H9 (cell line): ENCODE data around the gene SCUBE2. TPM values are rescaled to one million over a fixed set of nuclear protein-coding genes. Genes with fewer than 3 reads are reported as not detected.

ENCODE experiments used
- DNase-seq: peaks from one replicate; pipeline ENCODE4 v3.0.0-alpha.2; 2017
- H2AFZ ChIP-seq: one replicate; pipeline ENCODE4 v1.6.1; 2013; ENCODE audit warnings: mild to moderate bottlenecking, low read length, control low read depth, moderate library complexity
- H2AK5ac ChIP-seq: 2 replicates; pipeline ENCODE4 v1.6.1; 2013; ENCODE audit warnings: low read length, control low read depth, mixed read lengths; ENCODE audit not compliant: insufficient read length
- H2BK120ac ChIP-seq: one replicate; pipeline ENCODE4 v1.6.1; 2013; ENCODE audit warnings: low read depth, mild to moderate bottlenecking, low read length, control low read depth, inconsistent platforms; ENCODE audit not compliant: poor library complexity, severe bottlenecking
- H2BK12ac ChIP-seq: 2 replicates; pipeline ENCODE4 v1.6.1; 2013; ENCODE audit warnings: low read length, control low read depth, mixed read lengths, low read depth; ENCODE audit not compliant: insufficient read length
- H2BK15ac ChIP-seq: 2 replicates; pipeline ENCODE4 v1.6.1; 2013; ENCODE audit warnings: low read depth, low read length, control low read depth
- H2BK20ac ChIP-seq: one replicate; pipeline ENCODE4 v1.6.1; 2013; ENCODE audit warnings: low read depth, mild to moderate bottlenecking, low read length, control low read depth, inconsistent platforms; ENCODE audit not compliant: poor library complexity, severe bottlenecking
- H2BK5ac ChIP-seq: 2 replicates; pipeline ENCODE4 v1.6.1; 2013; ENCODE audit warnings: low read length, control low read depth, mixed read lengths; ENCODE audit not compliant: insufficient read length
- H3K14ac ChIP-seq: 2 replicates; pipeline ENCODE4 v1.6.1; 2013; ENCODE audit warnings: low read length, control low read depth; ENCODE audit not compliant: insufficient read depth
- H3K18ac ChIP-seq: 2 replicates; pipeline ENCODE4 v1.6.1; 2013; ENCODE audit warnings: low read depth, mild to moderate bottlenecking, mixed read lengths, low read length, control low read depth; ENCODE audit not compliant: insufficient read length
- H3K23ac ChIP-seq: 2 replicates; pipeline ENCODE4 v1.6.1; 2013; ENCODE audit warnings: low read length, control low read depth, mixed read lengths, low read depth; ENCODE audit not compliant: insufficient read length
- H3K23me2 ChIP-seq: 2 replicates; pipeline ENCODE4 v1.6.1; 2013; ENCODE audit warnings: low read depth, mild to moderate bottlenecking, mixed read lengths, low read length, control low read depth; ENCODE audit not compliant: insufficient read length, poor library complexity, severe bottlenecking
- H3K27ac ChIP-seq: 2 replicates; pipeline ENCODE4 v1.5.1; 2013; ENCODE audit warnings: low read length, control low read depth, mixed read lengths, low read depth; ENCODE audit not compliant: insufficient read length
- H3K27me3 ChIP-seq: 2 replicates; pipeline ENCODE4 v1.6.1; 2013; ENCODE audit warnings: low read length, control low read depth, inconsistent platforms; ENCODE audit not compliant: insufficient read depth
- H3K4ac ChIP-seq: 2 replicates; pipeline ENCODE4 v1.6.1; 2013; ENCODE audit warnings: low read depth, mild to moderate bottlenecking, control low read depth, inconsistent platforms, low read length, moderate library complexity
- H3K4me1 ChIP-seq: 2 replicates; pipeline ENCODE4 v1.6.1; 2013; ENCODE audit warnings: low read length, control low read depth, inconsistent platforms; ENCODE audit not compliant: insufficient read depth
- H3K4me2 ChIP-seq: 2 replicates; pipeline ENCODE4 v1.6.1; 2013; ENCODE audit warnings: low read length, control low read depth, mixed read lengths; ENCODE audit not compliant: insufficient read length, insufficient read depth
- H3K56ac ChIP-seq: 2 replicates; pipeline ENCODE4 v1.6.1; 2013; ENCODE audit warnings: low read depth, mild to moderate bottlenecking, mixed read lengths, low read length, control low read depth; ENCODE audit not compliant: insufficient read length
- H3K79me1 ChIP-seq: 2 replicates; pipeline ENCODE4 v1.6.1; 2013; ENCODE audit warnings: low read depth, mild to moderate bottlenecking, moderate library complexity, low read length, control low read depth, inconsistent platforms; ENCODE audit not compliant: insufficient read depth, poor library complexity, severe bottlenecking
- H3K79me2 ChIP-seq: 2 replicates; pipeline ENCODE4 v1.6.1; 2013; ENCODE audit warnings: low read length, control low read depth, inconsistent platforms; ENCODE audit not compliant: insufficient read depth
- H3K9ac ChIP-seq: 2 replicates; pipeline ENCODE4 v1.6.1; 2013; ENCODE audit warnings: low read length, control low read depth, mixed read lengths; ENCODE audit not compliant: insufficient read length; ENCODE audit errors: extremely low read depth
- H3K9me3 ChIP-seq: one replicate; pipeline ENCODE4 v1.6.1; 2013; ENCODE audit warnings: low read depth, low read length, inconsistent platforms; ENCODE audit not compliant: control insufficient read depth
- H3T11ph ChIP-seq: one replicate; pipeline ENCODE4 v1.6.1; 2013; ENCODE audit warnings: mild to moderate bottlenecking, low read length, control low read depth, inconsistent platforms
- H4K20me1 ChIP-seq: one replicate; pipeline ENCODE4 v1.6.1; 2013; ENCODE audit not compliant: control insufficient read depth, insufficient read length, insufficient read depth
- H4K5ac ChIP-seq: 2 replicates; pipeline ENCODE4 v1.6.1; 2013; ENCODE audit warnings: low read depth, mild to moderate bottlenecking, mixed read lengths, low read length, control low read depth; ENCODE audit not compliant: insufficient read length
- H4K8ac ChIP-seq: replicated peaks from 2 replicates; pipeline ENCODE4 v1.6.1; 2013; ENCODE audit warnings: low read length, control low read depth, mixed read lengths, low read depth; ENCODE audit not compliant: insufficient read length
- H4K91ac ChIP-seq: 2 replicates; pipeline ENCODE4 v1.6.1; 2013; ENCODE audit warnings: low read depth, mild to moderate bottlenecking, moderate library complexity, mixed read lengths, low read length, control low read depth; ENCODE audit not compliant: insufficient read length
- H3K27ac Mint-ChIP-seq, 3 experiments: 2 replicates in 2 of 3; 3 replicates in 1 of 3; pipeline ENCODE4 v1.8.0; 2020 to 2021; ENCODE audit warnings: mixed read lengths in 3 of 3, mild to moderate bottlenecking in 1 of 3, moderate library complexity in 1 of 3
- H3K27me3 Mint-ChIP-seq: 2 replicates; pipeline ENCODE4 v1.8.0; 2021; ENCODE audit warnings: low read depth, mild to moderate bottlenecking, moderate library complexity, mixed read lengths
- H3K36me3 Mint-ChIP-seq, 3 experiments: 2 replicates in 2 of 3; 3 replicates in 1 of 3; pipeline ENCODE4 v1.8.0; 2020 to 2021; ENCODE audit warnings: low read depth in 3 of 3, mixed read lengths in 3 of 3; ENCODE audit not compliant: insufficient read depth in 1 of 3
- H3K4me1 Mint-ChIP-seq, 2 experiments: 2 replicates each; pipeline ENCODE4 v1.8.0; 2020; ENCODE audit warnings: mixed read lengths in 2 of 2
- H3K4me3 Mint-ChIP-seq, 2 experiments: 2 replicates in 1 of 2; 3 replicates in 1 of 2; pipeline ENCODE4 v1.8.0; 2020 to 2021; ENCODE audit warnings: mild to moderate bottlenecking in 2 of 2, mixed read lengths in 2 of 2, moderate library complexity in 1 of 2
- H3K9me3 Mint-ChIP-seq, 2 experiments: 2 replicates in 1 of 2; 3 replicates in 1 of 2; pipeline ENCODE4 v1.8.0; 2020; ENCODE audit warnings: mild to moderate bottlenecking in 2 of 2, mixed read lengths in 2 of 2, moderate library complexity in 1 of 2
- WGBS: extraction: QIAGEN DNeasy Blood & Tissue Kit; methylation state at CpG from one replicate; pipeline ENCODE4 v1.1.7; 2013; ENCODE audit warnings: missing lambda C conversion rate, low lambda C conversion rate, mixed read lengths; ENCODE audit not compliant: insufficient read length; ENCODE audit errors: extremely low coverage; 5-methylcytosine and 5-hydroxymethylcytosine counted together
- total RNA-seq: library from RNA; stranded (reverse); gene quantifications from 2 replicates; pipeline ENCODE4 v1.2.1, GENCODE V29; 2021
- TF ChIP-seq, protein P1 (sequence below): fragments of 200-600 bp; sonication (generic); conservative IDR thresholded peaks from 3 replicates; pipeline ENCODE4 v1.8.0; 2021; ENCODE audit warnings: antibody characterized with exemption, mild to moderate bottlenecking

The SCUBE2 gene
- total RNA-seq, 1 experiment from 2014 or later = 1.6 TPM

- H3K79me2 ChIP-seq = no peaks in the 10 kb centered on the region
- no peak overlapping the region for H3K9ac ChIP-seq
- H3K23me2 ChIP-seq = no peaks in the 10 kb centered on the region
- no peak overlapping the region for H2BK12ac ChIP-seq
- H3K9me3 ChIP-seq = no peaks in the 10 kb centered on the region
- H3K56ac ChIP-seq = no peak overlapping the region
- H2BK20ac ChIP-seq = no peak overlapping the region
- no peak overlapping the region for H3K4me2 ChIP-seq
- no peak for DNase-seq
- H3K4me3 Mint-ChIP-seq = 0 out of 5 replicates have a peak overlapping the region, but pooled peaks of 1 of the 2 experiments have one; percentile 7
- no peaks in the 10 kb centered on the region for H3K9me3 Mint-ChIP-seq
- no peak overlapping the region for H2AK5ac ChIP-seq
- H4K5ac ChIP-seq = no peak overlapping the region
- peaks cover 10 to 44% (median 41%) of the 10 kb centered on the region in 3 experiments; a peak in 6 of 7 replicates for H3K36me3 Mint-ChIP-seq
- H4K20me1 ChIP-seq = no peaks in the 10 kb centered on the region
- H3T11ph ChIP-seq = no peak overlapping the region
- no peaks in the 10 kb centered on the region for H3K79me1 ChIP-seq
- no peak overlapping the region for H2BK15ac ChIP-seq
- H3K27ac Mint-ChIP-seq = peak overlapping the region; percentile 5 to 81 (median 80); a peak in 3 of 7 replicates
- H3K4ac ChIP-seq = no peak overlapping the region
- TF ChIP-seq, protein P1, sequence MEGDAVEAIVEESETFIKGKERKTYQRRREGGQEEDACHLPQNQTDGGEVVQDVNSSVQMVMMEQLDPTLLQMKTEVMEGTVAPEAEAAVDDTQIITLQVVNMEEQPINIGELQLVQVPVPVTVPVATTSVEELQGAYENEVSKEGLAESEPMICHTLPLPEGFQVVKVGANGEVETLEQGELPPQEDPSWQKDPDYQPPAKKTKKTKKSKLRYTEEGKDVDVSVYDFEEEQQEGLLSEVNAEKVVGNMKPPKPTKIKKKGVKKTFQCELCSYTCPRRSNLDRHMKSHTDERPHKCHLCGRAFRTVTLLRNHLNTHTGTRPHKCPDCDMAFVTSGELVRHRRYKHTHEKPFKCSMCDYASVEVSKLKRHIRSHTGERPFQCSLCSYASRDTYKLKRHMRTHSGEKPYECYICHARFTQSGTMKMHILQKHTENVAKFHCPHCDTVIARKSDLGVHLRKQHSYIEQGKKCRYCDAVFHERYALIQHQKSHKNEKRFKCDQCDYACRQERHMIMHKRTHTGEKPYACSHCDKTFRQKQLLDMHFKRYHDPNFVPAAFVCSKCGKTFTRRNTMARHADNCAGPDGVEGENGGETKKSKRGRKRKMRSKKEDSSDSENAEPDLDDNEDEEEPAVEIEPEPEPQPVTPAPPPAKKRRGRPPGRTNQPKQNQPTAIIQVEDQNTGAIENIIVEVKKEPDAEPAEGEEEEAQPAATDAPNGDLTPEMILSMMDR = no peak
- H4K8ac ChIP-seq = no peak overlapping the region
- H3K14ac ChIP-seq = no peak overlapping the region
- no peak overlapping the region for H3K23ac ChIP-seq
- H3K18ac ChIP-seq = no peak overlapping the region
- peaks cover 18 to 19% of the 10 kb centered on the region in 2 experiments for H3K4me1 Mint-ChIP-seq
- H4K91ac ChIP-seq = no peak overlapping the region
- H2AFZ ChIP-seq = no peak overlapping the region
- H3K27ac ChIP-seq = no peak overlapping the region
- no peaks in the 10 kb centered on the region; the same call in 1 of the 2 replicates for H3K4me1 ChIP-seq
- WGBS = no CpG with 5 or more reads among the region's 3 CpGs
- H3K27me3 ChIP-seq = no peaks in the 10 kb centered on the region
- H2BK5ac ChIP-seq = no peak overlapping the region
- H3K27me3 Mint-ChIP-seq = no peaks in the 10 kb centered on the region
- no peak overlapping the region for H2BK120ac ChIP-seq
These were observed 46.7 kb upstream of the SCUBE2 start for GRCh38 chr11:9138133-9138453.
